HK-2 (cell line): ENCODE data around the gene PDZK1.
"Not testable (repeated sequence)": the region's sequence is repeated elsewhere in the genome, so short reads cannot be mapped to it uniquely, and the experiment has no call there.

Experiments
- DNase-seq: peaks from one replicate; pipeline ENCODE4 v3.0.0-alpha.2; 2018; ENCODE audit not compliant: unreplicated experiment

PDZK1 gene

DNA sequence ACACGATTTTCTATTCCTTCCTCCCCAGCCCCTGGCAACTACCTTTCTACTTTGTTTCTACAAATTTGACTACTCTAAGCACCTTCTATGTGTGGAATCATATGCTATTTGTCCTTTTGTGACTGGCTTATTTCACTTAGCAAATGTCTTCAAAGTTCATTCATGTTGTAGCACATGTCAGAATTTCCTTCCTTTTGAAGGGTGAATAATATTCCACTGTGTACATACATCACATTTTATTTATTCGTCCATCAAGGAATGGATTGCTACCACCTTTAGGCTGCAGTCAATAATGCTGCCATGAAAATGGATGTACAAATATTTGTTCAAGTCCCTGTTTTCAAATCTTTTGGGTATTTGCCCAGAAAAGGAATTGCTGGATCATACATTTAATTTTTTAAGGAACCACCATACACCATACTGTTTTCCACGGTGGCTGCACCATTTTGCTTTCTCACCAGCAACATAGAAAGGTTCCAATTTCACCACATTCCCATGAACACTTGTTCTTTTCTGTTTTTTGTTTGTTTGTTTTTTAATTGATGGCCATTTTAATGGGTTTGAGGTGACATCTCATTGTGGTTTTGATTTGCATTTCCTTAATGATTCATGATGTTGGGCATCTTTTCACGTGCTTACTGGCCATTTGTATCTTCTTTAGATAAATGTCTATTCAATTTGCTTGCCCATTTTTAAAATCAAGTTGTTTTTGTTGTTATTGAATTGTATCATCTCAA is 3.3 kb upstream of the PDZK1 start:
- no peak for DNase-seq

DNA sequence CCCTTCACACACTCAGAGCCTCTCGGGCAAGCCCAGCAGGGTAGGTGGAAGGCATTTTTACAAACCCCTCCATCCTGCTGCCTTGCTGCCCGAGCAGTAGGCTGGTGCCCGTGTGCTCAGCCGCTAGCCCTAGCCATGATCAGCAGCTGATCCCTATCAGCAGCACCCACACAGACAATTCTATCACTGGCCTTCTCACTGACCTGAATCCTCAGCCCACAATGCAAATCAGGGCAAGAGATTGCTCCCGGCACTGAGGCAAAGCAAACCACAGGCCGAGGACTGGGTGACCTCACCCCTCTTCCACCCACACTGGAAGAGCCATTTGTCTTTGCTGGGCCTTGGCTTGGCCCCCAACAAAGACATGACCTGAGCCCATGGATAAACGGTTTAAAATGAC is 895 bp upstream of the PDZK1 start:
- peak; percentile 69 for DNase-seq

DNA sequence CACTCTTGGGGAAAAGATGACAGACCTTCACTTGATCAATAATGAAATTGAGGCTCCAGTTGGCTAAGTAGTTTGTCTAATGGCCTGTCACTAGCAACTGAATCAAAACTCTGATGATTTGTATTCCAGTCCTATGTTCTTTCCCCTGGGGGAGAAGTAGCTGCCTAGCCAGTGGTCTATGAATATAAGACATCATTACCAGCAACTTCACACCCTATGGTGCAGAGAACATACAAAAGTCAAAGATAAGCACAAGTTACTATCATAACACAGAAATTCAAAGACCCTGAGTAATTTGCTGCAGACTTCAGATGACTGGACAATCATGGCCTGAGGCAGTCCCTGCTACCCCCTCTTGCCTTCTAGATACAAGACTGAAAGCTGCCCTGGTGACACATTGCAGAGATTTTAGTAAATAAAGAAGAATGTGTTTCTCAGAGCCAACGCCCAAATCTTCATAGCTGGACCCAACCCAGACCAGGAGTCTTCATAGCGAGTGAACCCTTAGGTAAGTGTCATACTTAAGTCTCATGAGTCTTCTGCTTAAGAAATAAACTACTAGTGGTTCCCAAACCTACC is 993 bp downstream of the PDZK1 start:
- DNase-seq = peak; percentile 29

DNA sequence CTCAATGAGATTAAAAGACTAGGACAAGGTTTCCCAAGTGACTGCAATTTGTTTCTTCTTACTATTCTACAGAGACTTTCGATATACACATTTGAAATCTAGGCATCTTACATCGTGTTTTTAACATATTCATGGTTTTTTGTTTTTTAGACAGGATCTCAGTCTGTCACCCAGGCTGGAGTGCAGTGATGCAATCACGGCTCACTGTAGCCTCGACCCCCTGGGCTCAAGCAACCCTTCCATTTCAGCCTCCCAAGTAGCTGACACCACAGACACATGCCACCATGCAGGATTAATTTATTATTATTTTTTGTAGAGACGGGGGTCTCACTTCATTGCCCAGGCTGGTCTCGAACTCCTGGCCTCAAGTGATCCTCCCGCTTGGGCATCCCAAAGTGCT is 1.5 kb downstream of the PDZK1 start:
- no peak for DNase-seq

DNA sequence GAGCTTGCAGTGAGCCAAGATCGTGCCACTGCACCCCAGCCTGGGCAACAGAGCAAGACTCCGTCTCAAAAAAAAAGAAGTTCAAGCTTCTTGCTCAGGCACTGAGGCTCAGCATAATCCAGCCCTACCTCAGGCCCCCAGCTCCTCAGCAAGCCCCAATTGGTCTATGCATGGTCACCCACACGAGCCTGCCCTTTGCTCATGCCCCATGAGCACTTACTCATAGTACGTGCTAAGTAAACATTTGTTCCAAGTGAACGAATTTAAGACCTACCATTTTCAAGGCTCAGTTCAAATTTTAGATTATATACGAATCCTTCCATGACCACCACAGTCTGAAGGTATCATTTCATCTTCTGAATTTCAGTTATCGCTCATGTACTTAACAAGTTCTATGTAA is 4.3 kb downstream of the PDZK1 start:
- DNase-seq = peak; percentile 38

DNA sequence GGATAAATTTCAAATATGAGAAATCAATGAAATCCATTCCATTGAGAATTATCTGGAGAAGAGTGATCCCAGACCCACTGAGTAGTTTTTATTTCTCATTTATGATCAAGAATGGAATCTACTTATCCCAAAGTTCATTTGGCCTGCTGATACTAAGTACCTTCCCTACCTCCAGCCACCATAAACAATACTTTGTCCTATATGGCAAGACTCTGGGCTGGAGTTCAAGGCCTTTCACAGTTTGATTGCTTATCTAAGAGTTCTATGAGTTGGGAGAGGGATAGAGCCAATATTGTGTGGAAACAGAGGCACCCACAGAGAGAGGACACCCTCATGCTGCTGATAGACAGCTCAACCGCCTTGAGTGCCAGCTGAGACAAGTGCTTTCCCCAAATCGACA is 5.1 kb downstream of the PDZK1 start:
- no peak for DNase-seq

DNA sequence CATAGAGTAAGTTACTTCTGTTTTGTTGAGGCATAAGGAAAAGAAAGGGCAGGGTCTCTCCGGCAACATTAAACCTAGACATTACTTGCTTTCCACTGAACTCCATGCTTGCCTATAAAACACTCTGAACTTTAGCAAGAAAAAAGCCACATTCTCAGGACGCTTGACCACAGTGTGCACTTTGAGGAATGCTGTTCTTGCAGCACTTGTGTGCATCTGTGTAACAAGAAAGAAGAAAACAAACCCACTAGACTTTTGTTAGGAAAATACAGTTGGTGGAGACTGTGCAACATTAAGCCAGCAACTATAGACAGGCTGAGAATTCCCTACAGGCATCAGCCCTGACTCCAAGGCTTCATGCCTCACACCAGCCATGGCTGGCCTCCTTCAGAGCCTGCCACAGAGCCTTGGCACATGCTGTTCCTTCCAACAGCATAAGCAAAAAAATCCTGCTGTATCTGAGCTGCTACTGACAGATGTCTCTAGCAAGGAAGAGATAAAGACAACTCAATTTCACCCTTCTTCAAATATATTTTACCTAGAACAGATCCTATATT is 5.8 kb downstream of the PDZK1 start:
- no peak for DNase-seq

DNA sequence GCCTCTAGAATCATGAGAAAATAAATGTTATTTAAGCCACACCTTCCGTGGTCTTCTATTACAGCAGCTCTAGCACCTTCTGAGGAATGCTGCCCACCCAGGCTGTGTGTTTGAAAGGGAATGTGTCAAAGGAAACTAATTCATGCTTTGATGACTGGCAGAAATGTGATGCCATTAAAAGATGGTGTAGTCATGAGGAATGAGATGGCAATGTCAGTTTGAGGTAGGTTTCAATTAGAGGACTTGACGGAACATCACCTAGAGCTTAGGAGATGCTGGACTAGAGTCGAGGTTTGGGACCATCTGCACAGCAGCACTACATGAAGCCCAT is 10.6 kb downstream of the PDZK1 start:
- no peak for DNase-seq

DNA sequence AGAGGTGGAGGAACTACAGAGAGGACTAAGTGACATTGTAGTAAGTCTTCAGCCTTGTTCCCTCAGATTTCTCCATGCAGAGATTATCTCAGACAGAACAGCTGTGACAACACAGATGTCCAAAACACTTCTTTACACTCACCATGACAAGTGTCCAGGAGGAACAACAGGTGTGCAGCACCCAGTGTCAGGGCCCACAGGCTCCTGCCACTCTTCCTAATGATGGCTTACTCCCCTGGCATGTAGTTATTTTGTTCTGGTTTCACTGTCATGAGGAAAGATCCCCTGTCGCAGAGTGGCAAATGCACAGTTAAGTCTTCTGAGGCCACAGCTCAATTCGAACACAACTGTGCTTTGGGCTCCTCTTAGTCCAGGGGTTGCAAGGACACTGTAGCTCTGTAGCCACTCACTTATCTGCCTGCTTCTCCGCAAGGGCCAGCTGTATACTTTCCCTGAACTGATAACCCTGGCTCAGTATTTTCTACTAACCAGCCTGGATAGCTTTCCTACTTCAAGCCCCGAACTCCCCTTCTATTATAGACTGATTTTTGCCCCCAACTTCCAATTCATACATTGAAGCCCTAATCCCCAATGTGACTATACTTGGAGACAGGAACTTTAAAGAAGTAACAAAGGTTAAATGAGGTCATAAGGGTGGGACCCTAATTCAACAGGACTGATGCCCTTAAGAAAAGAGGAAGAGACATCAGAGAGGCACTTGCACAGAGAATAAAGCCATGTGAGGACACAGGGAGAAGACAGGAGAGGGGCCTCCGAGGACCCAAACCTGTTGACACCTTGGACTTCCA is 11.1 kb downstream of the PDZK1 start:
- DNase-seq = no peak

DNA sequence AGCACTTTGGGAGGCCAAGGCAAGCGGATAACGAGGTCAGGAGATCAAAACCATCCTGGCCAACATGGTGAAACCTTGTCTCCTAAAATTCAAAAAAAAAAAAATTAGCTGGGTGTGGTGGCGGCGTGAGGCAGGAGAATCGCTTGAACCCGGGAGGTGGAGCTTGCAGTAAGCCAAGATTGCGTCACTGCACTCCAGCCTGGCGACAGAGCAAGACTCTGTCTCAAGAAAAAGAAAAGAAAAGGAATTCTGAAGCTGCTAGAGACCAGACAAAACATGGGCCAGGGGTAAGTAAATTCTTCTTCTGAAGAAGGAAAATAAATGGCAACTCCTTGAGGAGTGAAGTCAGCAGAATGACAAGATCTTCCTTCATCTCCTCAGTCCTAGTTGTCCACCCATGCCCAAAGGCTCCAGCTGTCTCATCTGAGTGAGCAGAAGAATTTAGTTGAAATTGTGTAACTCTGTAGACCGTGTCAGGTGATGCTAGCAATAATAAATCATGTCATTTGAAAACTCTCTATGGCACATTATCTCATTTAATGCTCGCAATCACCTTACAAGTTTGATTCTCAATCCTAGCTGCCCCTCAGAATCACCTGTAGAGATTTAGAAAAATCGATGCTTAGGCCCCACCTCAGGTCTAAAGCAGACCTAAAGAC is 14.3 kb downstream of the PDZK1 start:
- DNase-seq = no peak

DNA sequence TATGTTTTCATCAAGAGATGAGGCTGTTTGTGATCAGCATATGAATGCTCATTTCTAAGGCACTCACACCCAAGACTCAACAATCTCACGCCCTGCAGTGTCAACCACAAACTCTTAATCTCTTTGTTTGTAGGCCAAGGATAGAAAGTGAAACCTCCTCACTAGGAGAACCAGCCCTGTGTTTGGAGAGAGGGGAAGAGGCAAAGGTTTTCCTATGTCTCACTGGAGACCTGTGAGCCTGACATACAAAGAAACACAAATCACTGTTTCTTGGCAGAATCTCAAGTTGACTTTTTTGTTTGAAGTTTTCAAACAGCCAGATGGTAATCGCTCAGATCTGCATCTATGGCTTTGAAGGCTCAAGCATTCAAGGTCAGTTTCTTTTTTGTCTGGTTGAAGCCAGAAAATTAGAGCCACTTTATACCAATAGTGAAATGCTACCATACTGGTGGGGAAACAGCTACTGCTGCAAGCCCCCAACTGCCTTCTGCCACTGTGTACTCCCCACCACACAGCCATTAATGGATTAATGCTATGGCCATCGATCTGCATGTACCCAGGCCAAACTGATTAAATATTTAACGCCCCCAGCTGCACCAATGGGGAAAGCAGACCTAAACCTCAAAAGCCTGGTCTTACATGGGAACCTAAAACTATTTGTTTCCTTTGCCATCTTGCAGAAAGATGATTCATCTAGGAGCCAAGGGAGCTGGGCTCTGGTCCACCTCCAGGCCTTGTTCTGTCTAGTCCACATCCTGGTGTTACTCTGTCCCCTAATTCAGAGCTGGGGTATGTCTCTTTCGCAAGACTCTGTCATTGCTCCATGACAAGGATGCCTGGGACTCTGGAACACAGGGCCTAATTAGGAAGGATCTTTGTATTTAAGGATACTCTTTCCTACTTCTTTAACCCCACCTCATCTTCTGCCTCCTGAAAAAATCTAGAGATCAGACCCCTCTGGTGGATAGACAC is 16.3 kb downstream of the PDZK1 start:
- DNase-seq = no peak

DNA sequence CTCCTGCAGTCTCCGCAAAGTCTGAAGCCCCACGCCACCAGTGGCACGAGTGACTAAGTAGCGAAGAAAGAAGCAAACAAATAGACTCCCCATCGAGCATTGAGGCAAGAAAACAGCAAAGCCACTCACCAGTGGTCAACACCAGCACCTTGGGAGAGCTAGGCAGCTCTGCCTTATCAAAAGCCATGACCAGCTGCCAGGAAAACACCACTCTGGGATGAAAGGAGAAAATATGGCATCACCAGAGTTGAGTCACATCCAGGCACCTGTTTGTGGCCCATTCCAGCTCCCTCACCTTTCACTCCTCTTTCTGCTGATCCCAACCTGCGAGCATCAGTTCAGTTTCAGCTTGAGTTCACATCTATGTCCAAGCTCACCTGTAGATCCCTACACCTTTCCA is 17.2 kb downstream of the PDZK1 start:
- no peak for DNase-seq

DNA sequence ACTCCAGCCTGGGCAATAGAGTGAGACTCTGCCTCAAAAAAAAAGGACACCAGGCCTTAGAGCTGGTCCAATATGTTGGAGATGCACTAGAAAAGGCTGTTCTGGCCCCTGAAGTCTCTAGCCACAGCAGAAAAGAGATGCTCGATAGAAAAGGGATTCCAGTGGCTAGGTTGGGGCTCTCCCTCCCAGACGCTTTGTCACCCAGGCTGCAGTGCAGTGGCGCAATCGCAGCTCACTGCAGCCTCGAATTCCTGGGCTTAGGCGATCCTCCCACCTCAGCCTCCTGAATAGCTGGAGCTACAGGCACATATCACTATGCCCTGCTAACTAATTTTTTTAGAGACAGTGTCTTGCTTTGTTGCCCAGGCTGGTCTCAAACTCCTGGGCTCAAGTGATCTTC is 18.2 kb downstream of the PDZK1 start:
- no peak for DNase-seq

DNA sequence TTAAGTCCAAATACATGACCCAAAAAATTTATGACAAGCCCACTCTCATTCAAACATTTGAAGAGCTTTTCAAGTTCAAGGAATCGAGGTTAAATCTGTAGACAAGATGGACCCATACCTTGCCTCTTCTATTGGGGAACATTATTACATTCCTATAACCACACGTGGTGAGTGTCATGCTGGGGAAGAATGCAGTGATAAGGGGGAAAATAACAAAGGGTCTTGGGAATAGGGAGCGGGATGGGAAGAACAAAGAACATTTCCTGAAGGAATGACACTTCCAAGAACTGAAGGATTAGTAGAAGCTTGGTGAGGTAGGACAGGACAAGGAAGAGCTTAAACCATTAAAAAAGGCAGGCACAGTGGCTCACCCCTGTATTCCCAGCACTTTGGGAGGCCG is 18.8 kb downstream of the PDZK1 start:
- no peak for DNase-seq

DNA sequence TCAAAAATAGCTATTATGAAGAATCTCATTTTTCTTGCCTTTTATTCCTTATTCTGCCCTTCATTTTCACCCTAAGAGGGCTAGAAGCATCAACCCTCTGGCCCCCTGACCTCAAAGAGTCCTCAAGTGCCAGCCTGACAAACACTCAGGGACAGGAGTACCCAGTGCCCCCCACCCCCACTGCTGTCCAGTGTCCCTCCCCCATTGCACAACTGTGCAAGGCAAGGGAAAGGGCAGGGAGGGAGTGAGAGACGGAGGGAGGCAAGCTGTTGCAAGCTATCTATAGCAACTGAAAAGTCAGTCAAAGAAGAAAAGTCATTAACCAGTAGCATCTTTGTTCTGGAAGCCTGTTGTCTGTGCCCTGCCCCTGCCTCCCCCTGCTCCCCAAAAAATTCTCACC is 21.1 kb downstream of the PDZK1 start:
- DNase-seq = not testable (repeated sequence)

DNA sequence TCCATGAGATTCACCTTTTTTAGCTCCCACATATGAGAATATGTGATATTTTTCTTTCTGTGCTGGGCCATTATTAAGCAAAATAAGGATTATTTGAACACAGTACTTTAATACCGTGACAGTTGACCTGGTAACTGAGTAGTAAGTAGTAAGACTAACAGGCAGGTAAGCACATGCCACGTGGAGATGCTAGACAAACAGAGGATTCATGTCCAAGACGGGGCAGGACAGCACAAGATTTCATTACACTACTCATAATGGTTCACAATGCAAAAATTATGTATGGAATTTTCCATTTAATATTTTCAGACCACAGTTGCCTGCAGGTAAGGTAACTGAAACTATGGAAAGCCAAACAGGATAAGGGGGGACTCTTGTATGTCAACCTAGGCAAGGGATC is 22.3 kb downstream of the PDZK1 start:
- not testable (repeated sequence) for DNase-seq

DNA sequence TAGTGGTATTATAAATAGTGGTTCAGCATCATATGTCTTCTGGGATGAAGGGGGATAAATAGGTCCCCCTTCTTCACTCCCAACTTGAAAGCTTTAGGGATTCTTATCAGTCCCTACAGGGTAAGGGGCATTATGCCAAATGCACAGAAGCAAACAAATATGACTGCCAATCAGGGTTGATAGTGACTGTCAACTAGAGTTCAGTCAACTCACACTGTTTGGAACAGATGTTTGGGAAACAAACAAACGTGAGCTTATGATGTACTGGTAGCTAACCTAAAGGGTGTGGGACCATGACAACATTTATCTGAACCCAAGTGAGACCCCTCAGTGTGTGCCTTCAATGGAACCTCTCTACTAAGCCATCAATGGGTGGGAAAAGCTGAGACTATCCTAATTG is 34.0 kb downstream of the PDZK1 start:
- not testable (repeated sequence) for DNase-seq

DNA sequence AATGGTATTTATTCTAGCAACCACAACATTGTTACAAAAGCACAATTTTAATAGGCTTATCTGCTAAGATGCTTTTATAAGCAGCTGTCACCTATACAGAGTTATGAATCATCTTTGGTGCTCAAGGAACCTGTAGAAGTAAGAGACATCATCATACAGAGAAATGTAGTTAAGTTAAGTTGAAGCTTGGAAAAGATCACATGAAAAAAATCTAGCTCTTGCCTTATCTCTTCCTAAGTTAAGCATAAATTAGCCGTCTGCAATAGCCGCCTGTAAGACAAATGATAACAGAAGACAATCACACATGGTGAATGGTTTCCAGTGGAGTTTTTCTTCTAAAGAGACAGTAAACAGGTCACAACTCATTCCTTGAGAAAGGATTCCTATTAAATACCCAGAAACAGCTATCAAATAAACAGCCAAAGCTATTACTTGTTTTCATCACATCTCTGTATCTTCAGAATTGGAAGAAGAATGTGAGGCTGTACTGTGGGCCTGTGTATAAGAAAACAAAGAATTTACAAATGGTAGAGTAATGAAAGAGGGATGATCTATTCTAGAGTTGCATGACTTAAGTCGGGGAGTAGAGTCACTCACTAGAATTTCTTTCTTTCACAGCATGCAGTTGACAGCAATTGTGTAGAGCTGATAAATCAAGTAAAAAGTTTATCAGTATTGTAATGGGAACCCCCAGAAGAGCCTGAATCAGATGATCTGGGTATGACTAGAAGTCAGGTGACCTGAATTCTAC is 36.0 kb downstream of the PDZK1 start:
- DNase-seq = not testable (repeated sequence)

DNA sequence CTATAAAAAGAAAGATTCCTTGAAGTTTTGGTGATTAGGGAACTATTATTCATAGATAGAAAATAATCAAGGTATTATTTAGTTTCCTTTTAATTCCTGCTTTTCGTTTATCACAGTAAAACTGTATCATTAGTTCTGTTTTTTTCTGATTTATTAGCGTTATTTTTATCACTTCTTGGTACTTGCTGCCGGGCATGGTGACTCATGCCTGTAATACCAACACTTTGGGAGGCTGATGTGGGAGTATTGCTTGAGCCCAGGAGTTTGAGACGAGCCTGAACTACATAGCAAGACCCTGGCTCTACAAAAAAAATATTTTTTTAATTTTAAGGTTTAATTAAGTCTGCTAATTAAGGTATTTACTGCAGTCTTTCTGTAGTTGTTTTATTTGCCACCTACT is 42.2 kb downstream of the PDZK1 start:
- DNase-seq = not testable (repeated sequence)

DNA sequence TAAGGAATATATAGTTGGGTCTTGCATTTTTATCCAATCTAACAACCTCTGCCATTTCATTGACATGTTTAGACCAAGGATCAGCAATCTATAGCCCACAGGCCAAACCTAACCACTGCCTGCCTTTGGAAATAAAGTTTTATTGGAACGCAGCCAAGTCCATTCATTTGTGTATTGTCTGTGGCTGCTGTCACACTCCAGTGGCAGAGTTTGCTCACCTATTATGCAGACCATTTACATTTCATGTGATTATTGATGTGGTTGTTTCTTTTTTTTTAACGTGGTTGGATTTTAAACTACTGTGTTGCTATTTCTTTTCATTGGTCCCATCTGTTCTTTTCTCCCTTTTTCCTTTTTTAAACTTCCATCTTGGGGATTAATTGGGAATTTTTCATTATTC is 44.7 kb downstream of the PDZK1 start:
- not testable (repeated sequence) for DNase-seq
